Peyer's patch (tissue), 4 donors: Measurements from ENCODE around the gene SPSB4.

Experiments
- CTCF ChIP-seq, 6 experiments: fragments of 450-650 bp in 4 of 6; fragments of 200-600 bp in 2 of 6; sonication (generic) in 1 of 6; IDR thresholded peaks; one replicate each; pipeline ENCODE4 v1.5.1; 2017 to 2019; ENCODE audit warnings: antibody characterized with exemption in 6 of 6, mild to moderate bottlenecking in 3 of 6, moderate library complexity in 1 of 6
- POLR2A ChIP-seq, 2 donors: fragments of 450-650 bp; IDR thresholded peaks; one replicate each; pipeline ENCODE4 v1.5.1; 2017; ENCODE audit warnings: antibody characterized with exemption in 2 of 2, mild to moderate bottlenecking in 2 of 2, moderate library complexity in 2 of 2

GRCh38 chr3:141148169-141148568, 97.0 kb downstream of the SPSB4 start:
- TF ChIP-seq CTCF (IDR thresholded peaks at IDR 0.05) (no peak), POLR2A (IDR thresholded peaks at IDR 0.05) (no peak)
